GM18909 (cell line): ENCODE results near the gene IER3.

Experiments
- ATAC-seq: cut with Tn5 transposase; IDR thresholded peaks from one replicate; pipeline ENCODE4 v1.9.1; 2021; ENCODE audit warnings: mild to moderate bottlenecking; ENCODE audit not compliant: unreplicated experiment, poor library complexity

The IER3 gene

GRCh38 chr6:30749554-30750378 lies 5.4 kb upstream of the IER3 start:
- no peak for ATAC-seq

DNA sequence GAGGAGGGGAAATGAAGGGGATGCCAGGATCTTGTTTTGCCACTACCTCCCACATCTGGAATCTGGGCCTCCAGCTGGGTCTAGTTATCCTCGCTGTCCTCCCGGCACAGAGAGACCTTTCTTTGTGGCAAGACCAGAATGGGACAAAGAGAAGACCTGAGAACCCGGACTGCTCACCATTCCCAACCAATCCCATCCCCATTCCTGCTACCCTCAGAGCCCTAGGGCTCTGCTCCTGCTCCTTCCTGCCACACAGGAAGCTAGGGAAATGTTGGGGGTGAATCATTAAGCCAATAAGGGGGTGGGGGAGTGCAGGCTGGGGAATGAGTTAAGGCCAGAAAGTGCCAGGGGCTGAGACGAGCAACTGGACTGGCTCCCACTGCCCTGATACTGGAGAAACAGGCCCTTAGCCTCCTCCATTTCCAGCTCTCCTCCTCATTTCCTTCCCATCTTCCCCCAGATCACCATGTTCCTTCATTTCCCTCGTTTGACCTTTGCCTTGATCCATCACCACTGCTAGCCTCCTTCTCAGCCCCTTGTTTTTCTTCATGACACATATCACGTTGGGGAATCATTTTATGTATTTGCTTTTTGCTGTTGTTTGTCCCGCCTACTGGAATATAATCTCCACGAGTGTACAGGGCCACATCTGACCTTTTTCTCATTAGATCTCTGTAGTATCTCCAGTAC lies 4.6 kb upstream of the IER3 start:
- no peak for ATAC-seq

DNA sequence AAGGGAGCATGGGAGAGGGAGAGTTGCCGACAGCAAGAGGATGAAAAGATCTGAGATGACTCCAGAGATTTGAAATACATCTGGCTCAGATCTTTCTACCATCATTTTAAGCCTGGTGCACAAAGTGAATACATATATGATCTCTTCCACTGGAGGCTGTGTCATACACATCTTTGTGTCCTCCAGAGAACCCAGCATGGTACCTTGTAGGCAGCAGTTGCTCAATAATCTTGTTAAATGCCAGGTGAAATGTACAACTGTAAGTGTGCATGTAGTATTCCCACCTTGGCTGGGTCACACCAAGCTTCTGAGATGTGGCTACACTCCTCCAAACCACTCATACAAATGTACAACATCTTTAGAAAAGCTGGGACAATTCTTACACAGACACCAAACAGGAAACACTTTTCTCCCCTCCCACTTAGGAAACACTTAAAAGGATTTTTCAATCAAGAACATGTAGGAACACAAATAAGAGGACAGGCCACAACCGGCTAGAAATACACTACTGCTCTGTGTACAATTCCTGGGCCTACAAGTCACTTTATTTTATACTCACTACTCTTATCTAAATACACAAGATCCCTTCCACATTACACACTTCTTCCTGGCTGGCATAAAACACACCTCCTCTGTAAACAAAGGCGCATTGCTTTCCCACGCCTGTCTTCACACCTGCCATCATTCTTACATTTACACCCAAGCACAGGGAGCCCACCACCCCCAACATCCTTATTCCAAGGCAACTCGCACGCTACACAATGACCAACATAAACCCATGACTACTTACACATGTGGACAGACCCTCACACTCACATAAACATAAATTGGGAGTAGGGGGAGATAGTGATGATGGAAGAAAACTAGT lies 3.8 kb upstream of the IER3 start:
- ATAC-seq = no peak

- no peak for ATAC-seq
Measured at GRCh38 chr6:30747300-30747687, 2.9 kb upstream of the IER3 start.

- no peak for ATAC-seq
Measured at GRCh38 chr6:30743099-30744053, 971 bp downstream of the IER3 start.

DNA sequence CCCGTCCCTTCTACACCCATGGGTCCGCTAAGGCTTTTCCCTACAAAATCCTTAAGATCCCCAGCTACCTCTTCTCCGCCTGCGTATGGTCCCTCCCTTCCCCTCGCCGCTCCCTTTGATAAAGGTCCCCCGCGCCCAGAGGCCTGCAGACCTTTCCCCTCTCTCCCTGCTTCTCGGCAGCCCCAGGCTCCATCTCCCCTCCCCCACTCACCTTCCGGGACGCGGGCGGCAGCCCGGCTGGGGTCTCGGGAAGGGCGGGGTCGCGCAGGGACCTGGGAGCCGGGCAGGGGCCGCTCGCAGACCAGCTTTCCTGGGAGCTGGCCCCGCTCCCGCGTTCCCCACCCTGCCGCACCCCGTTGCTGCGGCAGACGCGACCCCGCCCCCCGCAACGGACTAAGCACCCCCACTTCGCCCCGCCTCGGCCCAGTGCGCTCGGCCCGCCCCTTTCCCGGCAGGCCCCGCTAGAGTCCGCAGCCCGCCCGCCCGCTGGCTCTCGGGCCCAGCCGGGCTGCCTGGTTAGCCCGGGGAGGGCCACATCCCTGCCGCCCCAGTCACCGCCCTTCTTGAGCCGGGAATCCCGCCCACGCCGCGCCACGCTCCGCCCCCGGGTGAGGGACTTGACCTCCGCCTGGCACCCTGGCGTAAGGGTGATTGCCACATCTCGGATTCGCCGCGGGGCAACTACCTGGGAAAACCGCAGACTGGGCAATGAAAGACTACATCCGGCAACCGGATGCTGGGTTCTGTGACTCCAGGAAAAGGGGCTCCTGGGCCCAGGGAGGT lies 1.8 kb downstream of the IER3 start, which contains the start of gene FLOT1:
TSS of gene FLOT1 (minus strand) at position 372 of the 783 bp plus-strand sequence. CDS start 498 bp downstream, outside the sequence.
- ATAC-seq = peak; percentile 78

GRCh38 chr6:30741789-30742315 lies 2.5 kb downstream of the IER3 start:
- no peak for ATAC-seq

DNA sequence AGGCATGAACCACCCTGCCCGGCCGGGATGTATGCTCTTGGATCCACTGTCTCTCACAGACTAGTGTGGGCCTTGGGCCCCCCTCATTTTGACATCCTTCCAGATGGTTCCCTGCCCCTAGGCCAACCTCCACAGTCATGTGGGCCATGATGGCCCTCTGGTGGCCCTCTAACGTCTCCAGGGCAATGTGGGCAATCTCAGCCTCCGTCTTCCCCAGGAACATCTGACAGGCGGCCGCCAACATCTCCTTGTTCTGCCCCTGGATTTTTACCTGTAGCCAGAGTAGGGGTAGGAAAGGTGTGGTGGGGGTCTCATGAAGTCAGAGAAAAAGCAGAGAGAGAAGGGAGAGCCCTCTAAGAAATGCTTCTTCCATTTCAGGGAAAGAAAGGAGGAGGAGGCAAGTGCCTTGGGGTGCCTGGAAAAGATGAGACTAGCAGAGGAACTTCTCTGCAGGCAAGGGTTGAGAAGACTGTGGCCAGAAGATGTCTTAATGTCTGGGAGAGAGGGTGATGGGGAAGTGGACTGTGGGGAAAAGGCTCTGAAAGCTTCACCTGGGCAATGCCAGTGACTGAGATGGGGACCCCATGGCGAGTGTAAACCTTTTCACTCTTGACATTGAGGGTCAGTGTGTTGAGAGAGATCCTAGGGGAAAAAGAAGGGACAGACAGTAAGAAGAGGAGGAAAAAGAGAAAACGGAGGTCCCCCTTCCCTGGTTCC lies 3.1 kb downstream of the IER3 start:
- ATAC-seq = no peak

DNA sequence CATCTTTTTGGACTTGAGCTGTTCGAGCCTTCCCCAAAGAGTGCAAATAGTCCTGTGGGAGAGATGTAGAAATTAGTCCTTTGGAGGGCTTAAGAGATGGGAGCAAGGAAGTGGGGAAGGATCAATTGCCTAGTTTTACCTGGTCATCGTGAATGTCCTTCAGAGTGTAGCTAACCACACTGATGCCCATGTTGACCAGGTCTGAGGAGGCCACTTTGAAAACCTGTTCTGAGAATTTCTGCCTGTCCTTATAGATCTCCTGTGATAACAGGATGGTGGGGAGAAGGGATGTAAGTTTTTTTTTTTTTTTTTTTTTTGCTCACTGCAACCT lies 3.8 kb downstream of the IER3 start:
- no peak for ATAC-seq

DNA sequence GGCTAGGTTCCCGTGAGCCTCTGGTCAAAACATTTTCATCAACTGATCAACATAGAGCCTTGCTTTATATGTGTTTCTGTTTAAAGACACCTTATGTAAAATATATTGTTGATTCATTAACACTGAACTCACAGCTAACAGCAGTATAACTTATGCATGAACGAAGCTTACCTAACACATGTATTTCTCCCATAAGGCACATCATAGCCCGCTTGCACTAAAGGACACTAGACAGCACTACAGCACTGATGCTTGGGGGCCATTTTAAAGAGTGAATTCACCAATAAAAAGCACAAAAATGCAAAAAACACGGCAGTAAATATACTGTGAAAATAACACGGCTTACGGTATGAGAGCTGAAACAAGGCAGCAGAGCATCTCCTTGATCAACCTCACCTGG lies 5.8 kb downstream of the IER3 start:
- ATAC-seq = no peak

GRCh38 chr6:30735668-30736314 lies 8.6 kb downstream of the IER3 start:
- ATAC-seq = peak; percentile 38

GRCh38 chr6:30732237-30732943 lies 12.0 kb downstream of the IER3 start:
- no peak for ATAC-seq

- ATAC-seq = peak; percentile 76
Measured at GRCh38 chr6:30730601-30731435, 13.5 kb downstream of the IER3 start.

DNA sequence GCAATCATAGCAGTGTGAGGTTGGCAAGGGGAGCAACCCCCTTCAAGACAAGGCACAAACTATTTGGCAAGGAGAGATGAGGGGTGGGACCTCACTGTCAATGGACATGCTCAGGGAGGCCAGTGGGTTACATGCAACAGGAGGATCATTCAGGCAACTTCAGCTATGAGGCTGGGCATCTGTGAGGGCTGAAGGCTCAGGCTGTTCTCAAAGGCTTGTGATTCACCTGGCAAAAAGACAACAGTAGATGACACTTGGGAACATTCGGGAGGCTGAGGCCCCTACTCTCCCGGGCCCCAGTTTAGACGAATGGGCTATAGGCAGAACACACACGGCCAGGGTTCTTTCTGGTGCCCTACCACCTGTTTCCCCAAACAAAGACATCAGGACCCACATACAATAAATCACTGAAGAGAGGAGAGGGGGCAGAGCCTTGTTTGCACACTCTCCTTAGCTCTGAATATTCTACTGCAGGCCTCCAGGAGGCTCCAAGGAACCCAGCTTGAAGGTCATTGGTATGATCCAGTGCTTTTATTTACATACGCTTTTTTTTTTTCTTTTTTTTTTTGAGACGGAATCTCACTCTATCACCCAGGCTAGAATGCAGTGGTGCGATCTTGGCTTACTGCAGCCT lies 16.3 kb downstream of the IER3 start:
- no peak for ATAC-seq

DNA sequence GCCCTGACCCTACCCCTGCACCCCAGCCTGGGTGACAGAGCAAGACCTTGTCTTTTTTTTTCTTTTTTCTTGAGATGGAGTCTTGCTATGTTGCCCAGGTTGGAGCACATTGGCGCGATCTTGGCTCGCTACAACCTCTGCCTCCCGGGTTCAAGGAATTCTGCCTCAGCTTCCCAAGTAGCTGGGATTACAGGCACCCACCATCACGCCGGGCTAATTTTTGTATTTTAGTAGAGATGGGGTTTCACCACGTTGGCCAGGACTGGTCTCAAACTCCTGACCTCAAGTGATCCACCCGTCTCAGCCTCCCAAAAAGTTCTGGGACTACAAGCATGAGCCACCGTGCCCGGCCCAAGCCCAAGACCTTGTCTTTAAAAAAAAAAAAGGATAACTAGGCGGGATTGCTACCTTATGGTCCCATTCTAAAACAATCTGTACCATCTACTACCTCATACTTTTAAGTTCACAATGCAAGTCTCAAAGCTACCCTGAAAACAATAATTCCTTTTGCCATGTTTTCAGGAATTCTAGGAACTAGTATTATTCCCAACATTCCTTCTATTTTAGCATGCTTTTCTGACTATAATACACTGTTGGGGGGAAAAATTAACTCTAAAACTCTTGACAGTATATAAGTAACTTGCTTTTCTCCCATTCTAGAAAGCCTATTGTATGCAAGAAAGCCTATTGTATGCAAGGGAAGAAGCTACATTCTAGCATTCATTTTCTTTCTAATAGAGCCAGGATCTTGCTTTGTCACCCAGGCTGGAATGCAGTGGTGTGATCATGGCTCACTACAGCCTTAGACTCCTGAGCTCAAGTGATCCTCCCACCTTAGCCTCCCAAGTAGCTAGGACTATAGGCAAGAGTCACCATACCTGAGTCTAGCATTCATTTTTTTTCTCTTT lies 17.6 kb downstream of the IER3 start:
- ATAC-seq = no peak
